NCI-H146 treated with DMSO at 0.1 percent for 48 hours (cell line): Measurements from ENCODE around the gene NPLOC4.
"Not testable (repeated sequence)": the region's sequence is repeated elsewhere in the genome, so short reads cannot be mapped to it uniquely, and the experiment has no call there.

ENCODE experiments used
- DNase-seq: peaks from one replicate; lab custom pipeline; 2025; ENCODE audit not compliant: unreplicated experiment; lab: John Stamatoyannopoulos, UW

Gene NPLOC4

DNA sequence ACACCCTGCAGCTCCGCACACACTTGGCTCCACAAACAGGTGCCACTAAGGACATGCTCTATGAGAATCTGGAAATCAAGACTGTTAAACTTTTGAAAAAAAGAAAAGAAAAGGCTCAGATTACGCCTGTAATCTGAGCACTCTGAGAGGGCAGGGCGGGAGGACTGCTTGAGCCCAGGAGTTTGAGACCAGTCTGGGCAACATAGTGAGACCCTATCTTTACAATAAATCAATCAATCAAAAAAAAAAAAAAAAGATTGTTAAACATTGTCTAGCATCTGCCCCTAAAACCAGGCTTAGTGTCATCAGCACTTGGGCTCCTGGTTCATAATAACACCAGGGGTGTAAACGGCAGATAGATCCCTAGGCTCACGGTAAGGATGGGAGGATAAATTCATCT, 47.3 kb downstream of the NPLOC4 start:
- no peak for DNase-seq

GRCh38 chr17:81586096-81586495, 50.8 kb downstream of the NPLOC4 start:
- no peak for DNase-seq

- DNase-seq: not testable (repeated sequence)
Measured at GRCh38 chr17:81584771-81585170, 52.1 kb downstream of the NPLOC4 start.

DNA sequence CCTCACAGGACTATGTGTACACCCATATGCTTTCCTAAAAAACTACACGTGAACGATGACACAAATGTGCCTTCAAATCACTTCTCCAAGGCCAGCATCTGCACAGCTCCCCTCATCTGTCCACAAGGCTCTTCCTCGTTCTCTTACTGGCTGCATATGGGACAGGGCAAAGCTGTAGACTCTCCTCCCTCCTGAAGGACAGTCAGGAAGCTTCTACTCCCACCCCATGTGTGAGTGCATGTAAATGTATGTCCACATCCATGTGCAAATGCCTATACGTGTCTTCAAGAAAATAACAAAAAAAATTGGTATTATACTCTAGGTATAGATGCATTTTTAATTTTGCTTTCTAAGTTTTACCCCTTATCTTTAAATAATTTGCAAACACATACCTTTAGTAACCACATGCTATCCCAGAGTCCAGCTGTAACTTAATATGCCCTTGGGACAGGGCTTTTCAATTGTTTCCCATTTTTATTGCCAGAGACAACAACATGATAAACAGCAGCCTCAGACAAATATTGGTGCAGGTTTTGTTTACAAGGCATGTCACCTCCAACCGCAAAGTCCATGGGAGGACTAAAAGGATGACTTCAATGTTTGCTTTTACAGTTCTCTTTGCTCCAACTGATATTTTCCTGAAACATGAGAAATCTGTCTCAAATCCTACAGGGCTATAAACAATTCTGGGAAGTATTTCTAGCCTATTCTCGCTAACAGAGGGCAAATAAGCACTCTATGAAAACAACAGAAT, 53.1 kb downstream of the NPLOC4 start:
- no peak for DNase-seq

- DNase-seq: no peak
Measured at GRCh38 chr17:81582749-81583148, 54.2 kb downstream of the NPLOC4 start.

- DNase-seq: no peak
Measured at GRCh38 chr17:81582341-81582740, 54.6 kb downstream of the NPLOC4 start.

DNA sequence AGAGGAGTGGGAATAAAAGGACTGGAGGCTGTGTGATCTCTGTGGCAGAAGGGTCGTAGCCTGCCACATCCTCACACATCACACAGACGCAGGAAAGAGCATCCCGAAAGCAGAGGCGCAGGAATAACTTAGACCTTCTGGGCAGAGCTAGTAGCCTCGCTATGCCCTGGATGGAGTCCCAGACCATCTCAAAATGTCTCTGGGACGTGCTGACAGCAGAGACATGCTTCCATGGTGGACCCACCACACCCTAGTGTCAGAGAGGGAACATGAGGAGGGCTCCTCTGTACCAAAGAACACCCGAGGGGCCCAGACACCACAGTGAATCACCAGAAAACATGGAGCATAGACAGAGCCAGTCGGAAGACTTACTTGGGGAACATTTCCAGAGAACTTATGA, 55.2 kb downstream of the NPLOC4 start:
- DNase-seq: no peak

- no peak for DNase-seq
Measured at GRCh38 chr17:81580481-81580880, 56.4 kb downstream of the NPLOC4 start.

GRCh38 chr17:81579821-81580321, 57.0 kb downstream of the NPLOC4 start:
- no peak for DNase-seq

- DNase-seq: no peak
Measured at GRCh38 chr17:81579298-81579697, 57.6 kb downstream of the NPLOC4 start.

DNA sequence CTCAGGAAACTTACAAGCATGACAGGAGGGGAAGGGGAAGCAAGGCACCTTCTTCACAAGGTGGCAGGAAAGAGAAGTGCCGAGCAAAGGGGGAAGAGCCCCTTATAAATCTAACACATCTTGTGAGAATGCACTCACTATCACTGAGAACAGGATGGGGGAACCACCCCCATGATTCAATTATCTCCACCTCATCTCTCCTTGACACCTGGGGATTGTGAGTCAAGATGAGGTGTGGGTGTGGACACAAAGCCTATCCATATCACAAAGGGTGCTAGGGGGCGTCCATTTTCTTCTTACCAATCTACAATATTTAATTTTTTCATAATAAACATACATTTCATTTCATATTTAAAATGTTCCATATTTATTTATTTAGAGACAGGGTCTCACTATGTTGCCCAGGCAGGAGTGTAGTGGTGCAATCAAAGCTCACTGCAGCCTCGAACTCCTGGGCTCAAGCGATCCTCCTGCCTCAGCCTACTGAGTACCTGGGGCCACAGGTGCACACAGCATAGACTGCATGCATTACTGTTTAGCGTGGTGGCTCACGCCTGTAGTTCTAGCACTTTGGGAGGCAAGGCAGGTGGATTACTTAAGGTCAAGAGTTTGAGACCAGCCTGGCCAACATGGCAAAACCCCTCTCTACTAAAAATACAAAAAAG, 58.2 kb downstream of the NPLOC4 start:
- DNase-seq: no peak

DNA sequence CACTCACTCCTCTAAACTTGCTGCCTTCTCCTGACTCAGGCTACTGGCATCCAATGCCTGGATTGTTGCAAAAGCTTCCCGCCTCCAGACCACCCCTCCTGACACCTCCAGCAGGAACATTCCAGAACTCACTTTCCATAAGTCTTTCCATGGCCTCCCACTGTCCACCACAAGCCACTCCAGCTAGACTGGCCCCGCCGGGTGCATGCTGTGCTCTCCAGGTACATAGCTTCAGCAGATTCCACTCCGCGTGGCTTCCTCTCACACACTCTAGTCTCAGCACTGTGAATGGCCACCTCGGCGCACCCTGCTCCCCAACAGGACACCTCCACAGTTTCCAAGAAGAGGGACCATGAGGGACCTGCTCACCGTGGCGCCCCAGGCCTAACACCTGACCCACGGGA, 58.9 kb downstream of the NPLOC4 start:
- DNase-seq: no peak

- no peak for DNase-seq
Measured at GRCh38 chr17:81577278-81578000, 59.5 kb downstream of the NPLOC4 start.

DNA sequence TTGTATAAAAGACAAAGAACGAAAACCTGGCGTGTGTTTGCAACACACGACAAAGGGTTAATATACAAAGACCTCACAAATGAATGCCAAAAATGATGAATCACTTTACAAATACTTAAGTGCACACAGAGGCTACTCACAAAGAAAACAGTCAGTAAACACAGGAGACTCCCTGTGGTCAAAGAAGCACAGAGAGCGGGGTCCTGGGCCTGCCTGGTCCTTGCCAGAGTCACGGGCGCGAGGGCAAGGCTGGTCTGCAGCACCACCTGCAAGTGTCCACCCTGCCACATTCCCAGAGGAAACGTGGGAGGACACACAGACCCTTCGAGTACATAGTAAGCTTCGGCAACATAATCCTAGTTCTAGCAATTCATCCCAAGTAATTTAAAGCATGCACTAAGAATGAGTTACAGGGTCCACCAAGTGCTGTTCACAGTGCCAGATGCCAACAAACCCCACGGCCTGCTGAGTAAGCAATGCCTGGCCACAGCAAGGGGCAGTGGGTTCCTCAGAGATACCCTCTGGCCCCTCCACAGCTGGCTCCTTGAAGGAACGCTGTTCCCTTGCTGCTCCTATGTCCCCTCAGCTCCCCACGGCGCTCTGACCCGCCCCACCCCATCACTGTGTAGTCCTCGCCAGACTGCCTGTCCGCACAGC, 60.2 kb downstream of the NPLOC4 start:
- no peak for DNase-seq

GRCh38 chr17:81575836-81576235, 61.1 kb downstream of the NPLOC4 start:
- DNase-seq: no peak

- DNase-seq: no peak
Measured at GRCh38 chr17:81574643-81574956, 62.3 kb downstream of the NPLOC4 start.

DNA sequence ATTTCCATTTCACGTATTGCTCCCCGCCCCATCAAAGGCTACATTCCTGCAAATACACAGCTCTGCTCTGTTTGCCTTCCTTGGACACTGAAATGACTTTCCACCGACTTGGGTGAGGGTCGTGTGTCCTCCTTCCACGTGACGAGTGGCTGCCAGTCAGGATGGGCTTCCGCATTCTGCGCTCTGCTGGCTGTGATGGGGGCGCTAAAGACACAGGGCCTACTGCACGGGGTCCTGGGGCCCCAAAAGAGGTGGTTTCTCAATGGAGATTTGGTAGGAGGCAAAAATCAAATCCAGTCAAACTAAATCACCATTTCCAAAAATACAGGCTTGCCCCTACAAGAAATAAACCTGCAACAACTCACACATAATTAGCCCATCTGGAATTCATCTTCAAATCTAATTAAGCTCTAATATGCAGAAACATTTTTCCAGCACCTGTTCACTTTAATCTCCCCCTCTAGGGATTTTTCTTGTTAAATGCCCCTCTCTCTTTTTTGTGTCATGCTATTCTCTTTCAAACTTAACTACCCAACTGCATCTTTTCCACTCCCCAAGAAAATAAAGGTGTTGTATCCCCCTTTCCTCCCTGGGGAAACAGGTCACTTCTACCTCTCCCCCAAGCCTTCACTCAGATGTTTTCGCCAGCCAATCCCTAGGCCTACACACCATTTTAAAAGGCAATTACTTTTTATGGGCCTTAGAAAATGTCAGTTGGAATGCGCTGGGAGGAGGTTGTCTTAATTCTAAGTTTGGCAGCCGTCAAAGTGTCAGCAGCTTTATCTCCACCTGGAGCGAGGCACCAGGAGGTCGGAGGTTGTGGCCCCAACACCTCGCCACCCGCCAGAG, 62.9 kb downstream of the NPLOC4 start:
- no peak for DNase-seq

GRCh38 chr17:81572563-81573168, 64.2 kb downstream of the NPLOC4 start:
- DNase-seq: no peak

GRCh38 chr17:81570964-81571363, 65.9 kb downstream of the NPLOC4 start:
- no peak for DNase-seq

- no peak for DNase-seq
Measured at GRCh38 chr17:81569986-81570514, 66.9 kb downstream of the NPLOC4 start.
